HL-60 (cell line): Measurements from ENCODE around the gene ATE1.

Experiments used
- DNase-seq, 2 experiments: peaks; one replicate each; pipeline ENCODE4 v3.0.0-alpha.2; 2010 to 2020; ENCODE audit warnings: low read depth in 1 of 2, low spot score in 1 of 2
- H3K27ac ChIP-seq: fragments of 250-450 bp; sonication (Bioruptor Pico); replicated peaks from 2 replicates; pipeline ENCODE4 v1.5.1; 2020; ENCODE audit warnings: mild to moderate bottlenecking, moderate library complexity
- H3K27me3 ChIP-seq: fragments of 250-450 bp; sonication (Bioruptor Pico); 2 replicates; pipeline ENCODE4 v1.5.1; 2021; ENCODE audit warnings: mild to moderate bottlenecking, moderate library complexity; ENCODE audit not compliant: insufficient read depth, poor library complexity, severe bottlenecking
- H3K4me3 ChIP-seq: replicated peaks from 2 replicates; pipeline ENCODE4 v1.5.1; 2011; ENCODE audit warnings: mild to moderate bottlenecking, control low read depth, low read length; ENCODE audit not compliant: insufficient read depth
- GABPA ChIP-seq: IDR thresholded peaks from 2 replicates; pipeline ENCODE4 v1.6.1; 2012; ENCODE audit warnings: low read depth
- POLR2AphosphoS5 ChIP-seq: IDR thresholded peaks from 2 replicates; pipeline ENCODE4 v1.6.1; 2012; ENCODE audit warnings: low read depth
- SPI1 ChIP-seq: IDR thresholded peaks from 2 replicates; pipeline ENCODE4 v1.6.1; 2012; ENCODE audit warnings: low read depth, mild to moderate bottlenecking, borderline replicate concordance
- TF ChIP-seq, protein P1 (sequence below): IDR thresholded peaks from one replicate; pipeline ENCODE4 v1.5.1; 2011; ENCODE audit warnings: low read length, control low read depth, inconsistent platforms; ENCODE audit not compliant: insufficient read depth
- TF ChIP-seq, protein P2 (sequence below): IDR thresholded peaks from 2 replicates; pipeline ENCODE4 v1.6.1; 2012; ENCODE audit warnings: low read depth; ENCODE audit not compliant: insufficient replicate concordance

ATE1 gene

DNA sequence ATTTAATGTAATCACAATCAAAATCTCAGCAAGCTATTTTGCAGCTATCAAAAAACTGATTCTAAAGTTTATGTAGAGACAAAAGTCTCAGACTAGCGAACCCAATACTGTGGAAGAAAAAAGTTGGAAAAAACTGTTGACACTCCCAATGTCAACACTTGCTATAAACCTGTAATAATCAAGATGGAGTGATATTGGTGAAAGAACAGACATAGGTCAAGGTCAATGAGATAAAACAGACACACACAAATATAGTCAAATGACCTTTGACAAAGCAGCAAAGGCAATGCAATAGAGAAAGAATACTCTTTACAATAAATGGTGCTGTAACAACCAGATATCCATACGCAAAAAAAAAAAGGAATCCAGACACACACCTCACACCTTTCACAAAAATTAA lies 84.5 kb downstream of the ATE1 start:
- H3K4me3 ChIP-seq, result no peak overlapping the region
- TF ChIP-seq, protein P1, sequence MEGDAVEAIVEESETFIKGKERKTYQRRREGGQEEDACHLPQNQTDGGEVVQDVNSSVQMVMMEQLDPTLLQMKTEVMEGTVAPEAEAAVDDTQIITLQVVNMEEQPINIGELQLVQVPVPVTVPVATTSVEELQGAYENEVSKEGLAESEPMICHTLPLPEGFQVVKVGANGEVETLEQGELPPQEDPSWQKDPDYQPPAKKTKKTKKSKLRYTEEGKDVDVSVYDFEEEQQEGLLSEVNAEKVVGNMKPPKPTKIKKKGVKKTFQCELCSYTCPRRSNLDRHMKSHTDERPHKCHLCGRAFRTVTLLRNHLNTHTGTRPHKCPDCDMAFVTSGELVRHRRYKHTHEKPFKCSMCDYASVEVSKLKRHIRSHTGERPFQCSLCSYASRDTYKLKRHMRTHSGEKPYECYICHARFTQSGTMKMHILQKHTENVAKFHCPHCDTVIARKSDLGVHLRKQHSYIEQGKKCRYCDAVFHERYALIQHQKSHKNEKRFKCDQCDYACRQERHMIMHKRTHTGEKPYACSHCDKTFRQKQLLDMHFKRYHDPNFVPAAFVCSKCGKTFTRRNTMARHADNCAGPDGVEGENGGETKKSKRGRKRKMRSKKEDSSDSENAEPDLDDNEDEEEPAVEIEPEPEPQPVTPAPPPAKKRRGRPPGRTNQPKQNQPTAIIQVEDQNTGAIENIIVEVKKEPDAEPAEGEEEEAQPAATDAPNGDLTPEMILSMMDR, result no peak
- no peak for TF ChIP-seq POLR2AphosphoS5
- TF ChIP-seq, protein P2, sequence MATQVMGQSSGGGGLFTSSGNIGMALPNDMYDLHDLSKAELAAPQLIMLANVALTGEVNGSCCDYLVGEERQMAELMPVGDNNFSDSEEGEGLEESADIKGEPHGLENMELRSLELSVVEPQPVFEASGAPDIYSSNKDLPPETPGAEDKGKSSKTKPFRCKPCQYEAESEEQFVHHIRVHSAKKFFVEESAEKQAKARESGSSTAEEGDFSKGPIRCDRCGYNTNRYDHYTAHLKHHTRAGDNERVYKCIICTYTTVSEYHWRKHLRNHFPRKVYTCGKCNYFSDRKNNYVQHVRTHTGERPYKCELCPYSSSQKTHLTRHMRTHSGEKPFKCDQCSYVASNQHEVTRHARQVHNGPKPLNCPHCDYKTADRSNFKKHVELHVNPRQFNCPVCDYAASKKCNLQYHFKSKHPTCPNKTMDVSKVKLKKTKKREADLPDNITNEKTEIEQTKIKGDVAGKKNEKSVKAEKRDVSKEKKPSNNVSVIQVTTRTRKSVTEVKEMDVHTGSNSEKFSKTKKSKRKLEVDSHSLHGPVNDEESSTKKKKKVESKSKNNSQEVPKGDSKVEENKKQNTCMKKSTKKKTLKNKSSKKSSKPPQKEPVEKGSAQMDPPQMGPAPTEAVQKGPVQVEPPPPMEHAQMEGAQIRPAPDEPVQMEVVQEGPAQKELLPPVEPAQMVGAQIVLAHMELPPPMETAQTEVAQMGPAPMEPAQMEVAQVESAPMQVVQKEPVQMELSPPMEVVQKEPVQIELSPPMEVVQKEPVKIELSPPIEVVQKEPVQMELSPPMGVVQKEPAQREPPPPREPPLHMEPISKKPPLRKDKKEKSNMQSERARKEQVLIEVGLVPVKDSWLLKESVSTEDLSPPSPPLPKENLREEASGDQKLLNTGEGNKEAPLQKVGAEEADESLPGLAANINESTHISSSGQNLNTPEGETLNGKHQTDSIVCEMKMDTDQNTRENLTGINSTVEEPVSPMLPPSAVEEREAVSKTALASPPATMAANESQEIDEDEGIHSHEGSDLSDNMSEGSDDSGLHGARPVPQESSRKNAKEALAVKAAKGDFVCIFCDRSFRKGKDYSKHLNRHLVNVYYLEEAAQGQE, result no peak
- no peak for TF ChIP-seq GABPA
- no peak for TF ChIP-seq SPI1
- H3K27me3 ChIP-seq, result no peaks in the 10 kb centered on the region
- DNase-seq, result no peak
- H3K27ac ChIP-seq, result no peak overlapping the region

DNA sequence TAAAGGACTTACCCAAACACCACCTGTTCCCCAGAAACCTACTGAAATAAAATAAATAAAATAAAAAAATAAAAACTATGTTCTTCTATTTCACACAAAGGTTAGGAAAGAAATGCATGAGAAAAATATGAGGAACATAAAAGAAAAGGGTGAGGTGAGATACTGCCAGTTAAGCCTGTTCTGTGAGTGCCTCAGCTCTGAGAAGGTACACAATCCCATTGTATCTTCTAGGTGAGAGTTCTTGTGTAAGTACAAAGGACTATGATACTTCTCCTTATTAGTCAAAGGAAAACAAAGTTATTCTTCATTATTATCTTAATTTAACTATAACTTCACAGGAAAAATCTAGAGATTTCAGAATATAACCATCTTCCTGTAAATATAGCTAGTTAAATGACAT lies 86.0 kb downstream of the ATE1 start:
- TF ChIP-seq, protein P1, result no peak
- TF ChIP-seq POLR2AphosphoS5 (no peak), GABPA (no peak), SPI1 (no peak)
- Histone ChIP-seq H3K4me3 (no peak overlapping the region), H3K27ac (no peak overlapping the region), H3K27me3 (no peaks in the 10 kb centered on the region)
- no peak for DNase-seq

DNA sequence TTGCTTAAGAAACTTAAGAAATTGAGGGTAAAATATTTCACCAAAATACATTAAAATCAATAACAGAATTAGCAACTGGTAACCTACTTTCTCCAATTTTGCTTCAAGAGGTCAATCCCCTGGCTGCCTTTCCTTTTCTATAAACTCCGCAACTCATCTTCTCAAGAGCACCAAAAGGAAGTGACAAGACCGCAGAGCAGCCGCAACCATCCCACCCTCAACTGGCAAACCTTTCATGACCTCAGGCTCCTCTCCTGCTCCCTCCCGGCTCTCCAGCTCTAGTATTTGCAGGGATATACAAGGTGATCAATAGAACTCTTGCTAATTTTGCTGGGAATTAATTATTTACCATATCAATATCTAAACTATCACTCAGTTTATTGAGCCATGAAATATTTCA lies 88.9 kb downstream of the ATE1 start:
- Histone ChIP-seq H3K27ac (peak overlapping the region; percentile 45), H3K27me3 (no peaks in the 10 kb centered on the region), H3K4me3 (no peak overlapping the region)
- DNase-seq, result peak; percentile 41 to 76
- TF ChIP-seq SPI1, result peak; percentile 25; the same call in 1 of the 2 replicates
- TF ChIP-seq, protein P2, result no peak

DNA sequence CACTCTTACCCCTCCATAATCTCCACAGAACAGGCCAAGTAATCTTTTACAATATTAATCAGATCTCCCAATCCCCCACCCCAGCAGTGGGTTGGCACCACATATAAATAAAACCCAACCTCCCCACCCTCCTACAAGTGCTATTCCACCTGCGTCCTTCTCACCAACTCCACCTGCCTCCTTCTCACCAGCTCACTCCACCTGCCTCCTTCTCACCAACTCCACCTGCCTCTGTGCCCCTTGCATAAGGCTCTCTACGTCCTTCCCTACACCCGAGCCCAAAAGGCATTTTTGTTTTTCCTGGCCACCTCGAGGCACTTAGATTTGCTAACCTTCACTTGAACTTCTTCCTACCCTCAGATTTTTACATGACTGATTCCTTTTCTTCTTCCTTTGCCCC lies 89.7 kb downstream of the ATE1 start:
- Histone ChIP-seq H3K27me3 (no peaks in the 10 kb centered on the region), H3K27ac (peak overlapping the region; percentile 45)

More for the DNA sequence above, 89.7 kb downstream of the ATE1 start:
- H3K4me3 ChIP-seq, result no peak overlapping the region
- TF ChIP-seq, protein P1, result no peak
- TF ChIP-seq, protein P2, result no peak
- TF ChIP-seq GABPA (no peak), POLR2AphosphoS5 (no peak), SPI1 (no peak)
- DNase-seq, result no peak
